GM18861 (cell line): ENCODE data around the gene NT5DC1.
A peak's percentile ranks its signal among the peaks of the same experiment; 100 is the strongest.
"Not testable (repeated sequence)": the region's sequence is repeated elsewhere in the genome, so short reads cannot be mapped to it uniquely, and the experiment has no call there.

Source experiments
- ATAC-seq: cut with Tn5 transposase; IDR thresholded peaks from one replicate; pipeline ENCODE4 v1.9.1; 2021; ENCODE audit not compliant: unreplicated experiment

Gene NT5DC1

GRCh38 chr6:116268589-116269293, 168.1 kb downstream of the NT5DC1 start:
- ATAC-seq, result peak; percentile 85

GRCh38 chr6:116271149-116271708, 170.6 kb downstream of the NT5DC1 start:
- ATAC-seq, result no peak

- no peak for ATAC-seq
Observed at GRCh38 chr6:116277124-116277523, 176.5 kb downstream of the NT5DC1 start.

GRCh38 chr6:116278481-116278829, 177.8 kb downstream of the NT5DC1 start:
- no peak for ATAC-seq

- no peak for ATAC-seq
Observed at GRCh38 chr6:116278854-116279231, 178.2 kb downstream of the NT5DC1 start.

- peak; percentile 90 for ATAC-seq
Observed at GRCh38 chr6:116279232-116280160, 178.8 kb downstream of the NT5DC1 start, which contains the start of gene TSPYL1. Gene TSPYL1, minus strand, starts transcription at chr6:116279930. Its CDS starts 100 bp downstream, at chr6:116279830.

- ATAC-seq, result no peak
Observed at GRCh38 chr6:116280161-116280932, 179.7 kb downstream of the NT5DC1 start.

GRCh38 chr6:116280933-116281316, 180.3 kb downstream of the NT5DC1 start:
- no peak for ATAC-seq

- ATAC-seq, result no peak
Observed at GRCh38 chr6:116282698-116283097, 182.0 kb downstream of the NT5DC1 start.

- ATAC-seq, result no peak
Observed at GRCh38 chr6:116283191-116283590, 182.5 kb downstream of the NT5DC1 start.

GRCh38 chr6:116284984-116285383, 184.3 kb downstream of the NT5DC1 start:
- not testable (repeated sequence) for ATAC-seq

GRCh38 chr6:116286773-116287358, 186.2 kb downstream of the NT5DC1 start:
- no peak for ATAC-seq

- no peak for ATAC-seq
Observed at GRCh38 chr6:116287689-116288282, 187.1 kb downstream of the NT5DC1 start.

GRCh38 chr6:116289876-116290275, 189.2 kb downstream of the NT5DC1 start:
- ATAC-seq, result no peak

GRCh38 chr6:116290799-116291198, 190.1 kb downstream of the NT5DC1 start:
- ATAC-seq, result no peak

- no peak for ATAC-seq
Observed at GRCh38 chr6:116291701-116292396, 191.2 kb downstream of the NT5DC1 start.

GRCh38 chr6:116292553-116292952, 191.9 kb downstream of the NT5DC1 start:
- ATAC-seq, result no peak

- no peak for ATAC-seq
Observed at GRCh38 chr6:116298273-116298672, 197.6 kb downstream of the NT5DC1 start.

GRCh38 chr6:116298973-116299372, 198.3 kb downstream of the NT5DC1 start:
- ATAC-seq, result peak; percentile 91
